Smooth muscle cell (in vitro differentiated cells): ENCODE results near the gene UGT1A5. TPM values are rescaled to one million over a fixed set of nuclear protein-coding genes. Genes with fewer than 3 reads are reported as not detected.

ENCODE experiments used
- DNase-seq: peaks from one replicate; lab custom pipeline; 2025; ENCODE audit not compliant: unreplicated experiment; lab: John Stamatoyannopoulos, UW
- H2AFZ ChIP-seq: fragments of 200-600 bp; sonication (generic); 2 replicates; pipeline ENCODE4 v1.6.0; 2016; ENCODE audit warnings: antibody characterized with exemption, low read depth, mild to moderate bottlenecking
- H3F3A ChIP-seq: fragments of 200-600 bp; sonication (generic); 2 replicates; pipeline ENCODE4 v1.6.0; 2017; ENCODE audit warnings: antibody characterized with exemption, low read depth
- H3K27ac ChIP-seq: fragments of 200-600 bp; sonication (generic); 2 replicates; pipeline ENCODE4 v1.5.1; 2016; ENCODE audit warnings: low read depth, mild to moderate bottlenecking
- H3K27me3 ChIP-seq: fragments of 200-600 bp; sonication (generic); 2 replicates; pipeline ENCODE4 v1.6.1; 2016; ENCODE audit warnings: low read depth, mild to moderate bottlenecking
- H3K36me3 ChIP-seq: fragments of 200-600 bp; sonication (generic); 2 replicates; pipeline ENCODE4 v1.5.1; 2016; ENCODE audit warnings: low read depth
- H3K4me1 ChIP-seq: fragments of 200-600 bp; sonication (generic); 2 replicates; pipeline ENCODE4 v1.5.1; 2016; ENCODE audit warnings: low read depth
- H3K4me2 ChIP-seq: fragments of 200-600 bp; sonication (generic); 2 replicates; pipeline ENCODE4 v1.6.0; 2016; ENCODE audit warnings: mild to moderate bottlenecking
- H3K4me3 ChIP-seq: fragments of 200-600 bp; sonication (generic); 2 replicates; pipeline ENCODE4 v1.5.1; 2016; ENCODE audit warnings: mild to moderate bottlenecking
- H3K79me2 ChIP-seq: fragments of 200-600 bp; sonication (generic); 2 replicates; pipeline ENCODE4 v1.6.0; 2016; ENCODE audit warnings: low read depth, mild to moderate bottlenecking
- H3K9ac ChIP-seq: fragments of 200-600 bp; sonication (generic); 2 replicates; pipeline ENCODE4 v1.6.0; 2016; ENCODE audit warnings: low read depth
- H3K9me3 ChIP-seq: fragments of 200-600 bp; sonication (generic); replicated peaks from 2 replicates; pipeline ENCODE4 v1.5.1; 2016; ENCODE audit warnings: low read depth
- H4K20me1 ChIP-seq: fragments of 200-600 bp; sonication (generic); 2 replicates; pipeline ENCODE4 v1.6.0; 2016; ENCODE audit warnings: low read depth
- WGBS: methylation state at CpG from one replicate; pipeline ENCODE4 v1.1.7; 2016; ENCODE audit warnings: low lambda C conversion rate; 5-methylcytosine and 5-hydroxymethylcytosine counted together
- polyA plus RNA-seq: library from polyadenylated mRNA; unstranded; fragments of >200 nt; fragmentation: Nextera tagmentation; extraction: Ambion mirVana; gene quantifications from 2 replicates; pipeline ENCODE4 v1.2.1, GENCODE V29; 2016
- total RNA-seq: library from RNA; depleted of rRNA; stranded (reverse); fragments of >200 nt; gene quantifications from 2 replicates; pipeline ENCODE4 v1.2.3, GENCODE V29; 2014
- TF ChIP-seq, protein P1 (sequence below): fragments of 200-600 bp; sonication (generic); IDR thresholded peaks from 2 replicates; pipeline ENCODE4 v1.5.1; 2017; ENCODE audit warnings: borderline replicate concordance, mild to moderate bottlenecking, antibody characterized with exemption; ENCODE audit not compliant: insufficient read depth, poor library complexity, severe bottlenecking

Gene UGT1A5
- total and polyA plus RNA-seq, 2 experiments from 2014 or later = not detected

GRCh38 chr2:233822101-233822771 lies 109.5 kb downstream of the UGT1A5 start:
- H3F3A ChIP-seq = no peaks in the 10 kb centered on the region
- H3K27me3 ChIP-seq = no peaks in the 10 kb centered on the region
- no peaks in the 10 kb centered on the region for H3K4me1 ChIP-seq
- TF ChIP-seq, protein P1, sequence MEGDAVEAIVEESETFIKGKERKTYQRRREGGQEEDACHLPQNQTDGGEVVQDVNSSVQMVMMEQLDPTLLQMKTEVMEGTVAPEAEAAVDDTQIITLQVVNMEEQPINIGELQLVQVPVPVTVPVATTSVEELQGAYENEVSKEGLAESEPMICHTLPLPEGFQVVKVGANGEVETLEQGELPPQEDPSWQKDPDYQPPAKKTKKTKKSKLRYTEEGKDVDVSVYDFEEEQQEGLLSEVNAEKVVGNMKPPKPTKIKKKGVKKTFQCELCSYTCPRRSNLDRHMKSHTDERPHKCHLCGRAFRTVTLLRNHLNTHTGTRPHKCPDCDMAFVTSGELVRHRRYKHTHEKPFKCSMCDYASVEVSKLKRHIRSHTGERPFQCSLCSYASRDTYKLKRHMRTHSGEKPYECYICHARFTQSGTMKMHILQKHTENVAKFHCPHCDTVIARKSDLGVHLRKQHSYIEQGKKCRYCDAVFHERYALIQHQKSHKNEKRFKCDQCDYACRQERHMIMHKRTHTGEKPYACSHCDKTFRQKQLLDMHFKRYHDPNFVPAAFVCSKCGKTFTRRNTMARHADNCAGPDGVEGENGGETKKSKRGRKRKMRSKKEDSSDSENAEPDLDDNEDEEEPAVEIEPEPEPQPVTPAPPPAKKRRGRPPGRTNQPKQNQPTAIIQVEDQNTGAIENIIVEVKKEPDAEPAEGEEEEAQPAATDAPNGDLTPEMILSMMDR = no peak
- DNase-seq = no peak
- H4K20me1 ChIP-seq = no peaks in the 10 kb centered on the region
- H2AFZ ChIP-seq = no peak overlapping the region
- no peak overlapping the region for H3K9ac ChIP-seq
- no peaks in the 10 kb centered on the region for H3K79me2 ChIP-seq
- H3K4me3 ChIP-seq = no peak overlapping the region
- no peak overlapping the region for H3K27ac ChIP-seq
- no peak overlapping the region for H3K4me2 ChIP-seq
- 92% methylated on average over 21 of the region's 21 CpGs for WGBS
- H3K36me3 ChIP-seq = no peaks in the 10 kb centered on the region
- no peaks in the 10 kb centered on the region for H3K9me3 ChIP-seq

Other genes starting within 250 kb of the UGT1A5 start
- 18.0 and 23.6 TPM in 2 replicates for gene USP40, start 146.1 kb upstream of the UGT1A5 start, total RNA-seq
- 9.4 and 16.4 TPM in 2 replicates for gene USP40, start 146.1 kb upstream of the UGT1A5 start, polyA plus RNA-seq
- gene UGT1A8, start 95.3 kb upstream of the UGT1A5 start, total RNA-seq = not detected in 2 replicates
- not detected in 2 replicates for gene UGT1A8, start 95.3 kb upstream of the UGT1A5 start, polyA plus RNA-seq
- not detected in 2 replicates for gene UGT1A10, start 76.5 kb upstream of the UGT1A5 start, total RNA-seq
- not detected in 2 replicates for gene UGT1A10, start 76.5 kb upstream of the UGT1A5 start, polyA plus RNA-seq
- gene UGT1A9, start 41.0 kb upstream of the UGT1A5 start, total RNA-seq = not detected in 2 replicates
- gene UGT1A9, start 41.0 kb upstream of the UGT1A5 start, polyA plus RNA-seq = not detected in 2 replicates
- gene UGT1A7, start 31.0 kb upstream of the UGT1A5 start, total RNA-seq = not detected in 2 replicates
- not detected in 2 replicates for gene UGT1A7, start 31.0 kb upstream of the UGT1A5 start, polyA plus RNA-seq
- 0.63 TPM in 1 of 2 replicates, not detected in the other for gene UGT1A6, start 20.0 kb upstream of the UGT1A5 start, total RNA-seq
- gene UGT1A6, start 20.0 kb upstream of the UGT1A5 start, polyA plus RNA-seq = not detected in 2 replicates
- gene UGT1A4, start 5.8 kb downstream of the UGT1A5 start, total RNA-seq = not detected in 2 replicates
- gene UGT1A4, start 5.8 kb downstream of the UGT1A5 start, polyA plus RNA-seq = not detected in 2 replicates
- gene UGT1A3, start 16.1 kb downstream of the UGT1A5 start, total RNA-seq = not detected in 2 replicates
- not detected in 2 replicates for gene UGT1A3, start 16.1 kb downstream of the UGT1A5 start, polyA plus RNA-seq
- not detected in 2 replicates for gene UGT1A1, start 47.4 kb downstream of the UGT1A5 start, total RNA-seq
- not detected in 2 replicates for gene UGT1A1, start 47.4 kb downstream of the UGT1A5 start, polyA plus RNA-seq
- not detected in 2 replicates for gene MROH2A, start 65.4 kb downstream of the UGT1A5 start, total RNA-seq
- not detected in 2 replicates for gene MROH2A, start 65.4 kb downstream of the UGT1A5 start, polyA plus RNA-seq
- 12.3 and 19.5 TPM in 2 replicates for gene HJURP, start 141.6 kb downstream of the UGT1A5 start, total RNA-seq
- 7.9 and 8.6 TPM in 2 replicates for gene HJURP, start 141.6 kb downstream of the UGT1A5 start, polyA plus RNA-seq
- not detected in 2 replicates for gene TRPM8, start 204.5 kb downstream of the UGT1A5 start, total RNA-seq
- not detected in 2 replicates for gene TRPM8, start 204.5 kb downstream of the UGT1A5 start, polyA plus RNA-seq